Memory B cell (primary cell): ENCODE data around the gene KNL1.

Source experiments
- ATAC-seq: fragments of 150-1000 bp; cut with Tn5 transposase; 2 replicates; pipeline ENCODE4 v1.10.0; 2021; ENCODE audit warnings: low read depth, mild to moderate bottlenecking, moderate library complexity
- DNase-seq, 2 donors: peaks; one replicate each; pipeline ENCODE4 v3.0.0; 2022; ENCODE audit warnings: low spot score in 2 of 2
- H3K27ac Mint-ChIP-seq: one replicate; pipeline ENCODE4 v1.8.0; 2022; ENCODE audit warnings: mild to moderate bottlenecking, moderate library complexity, mixed read lengths
- H3K27me3 Mint-ChIP-seq: one replicate; pipeline ENCODE4 v1.8.0; 2022; ENCODE audit warnings: mixed read lengths
- H3K36me3 Mint-ChIP-seq: one replicate; pipeline ENCODE4 v1.8.0; 2022; ENCODE audit warnings: mild to moderate bottlenecking, mixed read lengths
- H3K4me1 Mint-ChIP-seq: one replicate; pipeline ENCODE4 v1.8.0; 2022; ENCODE audit warnings: mixed read lengths
- H3K4me3 Mint-ChIP-seq: one replicate; pipeline ENCODE4 v1.8.0; 2022; ENCODE audit warnings: mild to moderate bottlenecking, moderate library complexity, mixed read lengths
- H3K9me3 Mint-ChIP-seq: one replicate; pipeline ENCODE4 v1.8.0; 2022; ENCODE audit warnings: mixed read lengths

Gene KNL1

DNA sequence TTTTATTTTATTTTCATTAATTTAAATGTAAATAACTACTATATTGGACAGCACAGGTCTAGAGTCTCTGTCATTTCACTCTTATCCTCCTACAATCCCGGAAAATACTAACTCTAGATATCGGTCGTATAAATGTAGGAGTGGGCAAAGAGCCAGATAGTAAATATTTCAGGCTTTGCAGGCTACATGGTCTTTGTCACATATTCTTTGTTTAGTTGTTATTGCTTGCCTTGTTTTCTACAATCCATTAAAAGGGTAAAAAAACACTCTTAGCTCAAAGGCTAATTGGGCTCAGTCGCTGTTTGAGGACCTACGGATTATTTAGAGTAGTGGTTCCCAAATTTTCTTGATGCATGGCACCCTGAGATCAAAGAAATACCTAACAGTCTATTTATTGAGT, 1.7 kb downstream of the KNL1 start:
- H3K36me3 Mint-ChIP-seq: no peaks in the 10 kb centered on the region

DNA sequence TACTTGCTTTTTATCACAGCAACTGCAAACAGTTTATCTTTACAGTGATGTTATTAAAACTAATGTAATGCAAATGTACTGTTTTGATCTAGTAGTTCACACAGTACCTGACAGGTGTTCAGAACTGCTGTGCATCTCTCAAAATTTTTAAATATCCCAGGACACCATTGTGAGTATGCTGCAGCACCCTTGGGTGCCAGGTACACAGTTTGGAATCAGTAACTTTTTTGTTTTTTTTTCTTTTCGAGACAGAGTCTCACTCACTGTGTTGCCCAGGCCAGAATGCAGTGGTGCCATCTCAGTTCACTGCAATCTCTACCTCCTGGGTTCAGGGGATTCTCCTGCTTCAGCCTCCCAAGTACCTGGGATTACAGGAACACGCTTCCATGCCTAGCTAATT, 3.0 kb downstream of the KNL1 start:
- no peak overlapping the region for H3K4me3 Mint-ChIP-seq

More for the DNA sequence above, 1.7 kb downstream of the KNL1 start:
- H3K9me3 Mint-ChIP-seq: no peaks in the 10 kb centered on the region
- no peak for DNase-seq
- ATAC-seq: no peak
- H3K4me1 Mint-ChIP-seq: peaks cover 9% of the 10 kb centered on the region
- no peak overlapping the region for H3K27ac Mint-ChIP-seq
- H3K4me3 Mint-ChIP-seq: no peak overlapping the region
- peaks cover 2% of the 10 kb centered on the region for H3K27me3 Mint-ChIP-seq

DNA sequence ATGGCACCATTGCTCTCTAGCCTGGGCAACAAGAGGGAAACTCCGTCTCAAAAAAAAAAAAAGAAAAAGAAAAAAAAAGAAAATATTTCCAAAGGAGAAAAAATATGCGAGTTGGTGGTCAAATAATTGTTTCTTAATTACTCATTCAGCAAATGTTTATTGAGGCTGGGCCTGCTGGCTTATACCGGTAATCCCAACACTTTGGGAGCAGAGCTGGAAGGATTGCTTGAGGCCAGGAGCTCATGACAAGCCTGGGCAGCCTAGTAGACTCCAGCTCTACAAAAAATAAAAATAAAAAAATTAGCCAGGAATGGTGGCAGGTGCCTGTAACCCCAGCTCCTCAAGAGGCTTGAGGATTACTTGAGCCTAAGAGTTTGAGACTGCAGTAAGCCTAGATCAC, 4.1 kb downstream of the KNL1 start:
- Mint-ChIP-seq H3K36me3 (no peaks in the 10 kb centered on the region), H3K9me3 (no peaks in the 10 kb centered on the region), H3K4me3 (no peak overlapping the region), H3K27me3 (peaks cover 2% of the 10 kb centered on the region), H3K4me1 (peaks cover 7% of the 10 kb centered on the region), H3K27ac (no peak overlapping the region)
- DNase-seq (no peak), ATAC-seq (no peak)

More for the DNA sequence above, 3.0 kb downstream of the KNL1 start:
- Mint-ChIP-seq H3K36me3 (no peaks in the 10 kb centered on the region), H3K4me1 (peaks cover 9% of the 10 kb centered on the region), H3K27me3 (peaks cover 2% of the 10 kb centered on the region), H3K27ac (no peak overlapping the region), H3K9me3 (no peaks in the 10 kb centered on the region)
- no peak for DNase-seq
- ATAC-seq: no peak

DNA sequence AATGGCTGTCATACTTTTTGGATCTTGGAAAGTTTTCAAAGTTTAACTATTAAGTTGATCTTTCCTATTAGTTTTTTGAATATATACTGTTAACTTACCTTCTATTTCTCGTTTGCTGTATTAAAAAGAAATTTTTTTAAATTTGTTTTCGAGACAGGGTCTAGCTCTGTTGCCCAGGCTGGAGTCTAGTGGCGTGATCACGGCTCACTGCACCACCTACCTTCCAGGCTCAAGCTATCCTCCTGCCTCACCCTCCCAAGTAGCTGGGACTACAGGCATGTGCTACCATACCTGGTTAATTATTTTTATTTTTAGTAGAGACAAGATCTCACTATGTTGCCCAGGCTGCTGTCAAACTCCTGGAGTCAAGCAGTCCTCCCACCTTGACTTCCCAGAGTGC, 4.6 kb downstream of the KNL1 start:
- Mint-ChIP-seq H3K27me3 (peaks cover 2% of the 10 kb centered on the region), H3K4me1 (peaks cover 7% of the 10 kb centered on the region), H3K36me3 (no peaks in the 10 kb centered on the region), H3K27ac (no peak overlapping the region), H3K9me3 (no peaks in the 10 kb centered on the region), H3K4me3 (no peak overlapping the region)
- ATAC-seq: no peak
- no peak for DNase-seq

DNA sequence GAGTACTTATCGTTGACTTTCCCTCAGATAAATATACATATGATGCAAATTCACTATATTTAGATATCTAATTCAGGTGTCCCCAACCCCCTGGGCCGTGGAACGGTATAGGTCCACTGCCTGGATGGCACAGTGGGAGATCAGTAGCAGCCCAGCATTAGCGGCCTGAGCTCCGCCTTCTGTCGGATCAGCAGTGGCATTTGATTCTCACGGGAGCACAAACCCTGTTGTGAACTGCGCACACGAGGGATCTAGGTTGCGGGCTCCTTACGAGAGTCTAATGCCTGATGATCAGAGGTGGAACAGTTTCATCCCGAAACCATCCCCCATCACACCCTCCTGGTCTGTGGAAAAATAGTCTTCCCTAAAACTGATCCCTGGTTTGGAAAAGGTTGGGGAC, 6.9 kb downstream of the KNL1 start:
- ATAC-seq (no peak), DNase-seq (no peak)
- H3K4me1 Mint-ChIP-seq: no peaks in the 10 kb centered on the region
- H3K9me3 Mint-ChIP-seq: no peaks in the 10 kb centered on the region
- H3K4me3 Mint-ChIP-seq: no peak overlapping the region
- no peaks in the 10 kb centered on the region for H3K27me3 Mint-ChIP-seq
- no peak overlapping the region for H3K27ac Mint-ChIP-seq
- H3K36me3 Mint-ChIP-seq: no peaks in the 10 kb centered on the region

DNA sequence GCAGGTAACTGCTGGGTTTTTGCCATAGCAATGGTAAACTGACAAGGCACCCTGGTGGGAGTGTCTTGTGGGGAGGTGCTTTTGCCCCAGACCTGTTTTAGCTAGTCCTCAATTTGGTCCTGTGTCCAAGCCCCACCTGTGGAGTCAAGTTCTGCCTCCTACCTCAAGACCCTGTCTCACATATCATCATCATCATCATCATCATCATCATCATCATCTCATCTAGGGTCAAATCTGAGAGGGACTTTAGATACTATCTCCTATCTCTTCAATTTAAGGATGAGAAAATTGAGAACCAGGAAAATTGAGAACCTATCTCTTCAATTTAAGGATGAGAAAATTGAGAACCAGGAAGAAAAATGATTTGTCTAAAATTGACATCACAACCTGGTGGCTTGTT, 9.9 kb downstream of the KNL1 start:
- DNase-seq: no peak
- Mint-ChIP-seq H3K4me1 (no peaks in the 10 kb centered on the region), H3K27me3 (no peaks in the 10 kb centered on the region), H3K36me3 (peaks cover 2% of the 10 kb centered on the region), H3K27ac (no peak overlapping the region), H3K4me3 (no peak overlapping the region), H3K9me3 (no peaks in the 10 kb centered on the region)
- no peak for ATAC-seq

DNA sequence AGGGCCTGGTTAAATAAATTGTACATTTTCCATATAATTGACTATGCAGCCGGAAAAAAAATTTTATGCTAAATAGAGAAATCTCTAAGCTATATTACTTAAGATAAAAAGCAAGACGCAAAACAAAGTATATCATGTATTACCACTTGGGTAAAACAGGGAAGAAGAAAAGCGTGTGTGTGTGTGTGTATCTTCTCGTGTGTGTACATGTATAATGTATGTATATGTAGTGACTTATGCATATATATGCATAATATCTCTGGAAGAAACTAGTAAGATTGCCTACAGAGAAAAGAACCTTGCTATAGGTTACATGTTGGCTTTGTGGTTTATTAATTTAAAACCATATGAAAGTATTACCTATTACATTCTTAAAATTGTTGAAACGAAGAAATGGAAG, 19.0 kb downstream of the KNL1 start:
- Mint-ChIP-seq H3K27ac (no peak overlapping the region), H3K9me3 (no peaks in the 10 kb centered on the region), H3K36me3 (no peaks in the 10 kb centered on the region), H3K4me1 (peaks cover 2% of the 10 kb centered on the region), H3K4me3 (no peak overlapping the region), H3K27me3 (no peaks in the 10 kb centered on the region)
- ATAC-seq (no peak), DNase-seq (no peak)

DNA sequence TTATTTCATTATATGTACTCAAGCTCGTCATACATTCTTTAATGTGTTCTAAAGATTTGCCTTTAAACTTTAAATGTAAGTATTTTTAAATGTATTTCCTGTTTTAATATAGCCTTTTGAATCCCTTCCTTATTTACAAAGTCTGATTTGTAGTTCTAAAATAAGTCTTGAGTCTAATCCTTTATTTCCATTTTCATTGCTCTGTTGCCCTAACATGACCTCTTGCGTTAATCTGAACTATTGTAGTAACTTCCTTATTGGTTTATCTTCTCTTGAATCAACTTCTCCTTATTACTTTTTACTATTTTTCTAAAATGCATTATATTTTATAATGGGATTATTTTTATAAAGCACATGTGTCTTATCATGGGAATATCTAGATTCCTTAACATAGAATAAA, 24.0 kb downstream of the KNL1 start:
- H3K27me3 Mint-ChIP-seq: no peaks in the 10 kb centered on the region
- H3K36me3 Mint-ChIP-seq: no peaks in the 10 kb centered on the region
- H3K4me1 Mint-ChIP-seq: peaks cover 4% of the 10 kb centered on the region
- no peak overlapping the region for H3K27ac Mint-ChIP-seq
- no peak overlapping the region for H3K4me3 Mint-ChIP-seq
- DNase-seq: no peak
- no peaks in the 10 kb centered on the region for H3K9me3 Mint-ChIP-seq
- no peak for ATAC-seq

DNA sequence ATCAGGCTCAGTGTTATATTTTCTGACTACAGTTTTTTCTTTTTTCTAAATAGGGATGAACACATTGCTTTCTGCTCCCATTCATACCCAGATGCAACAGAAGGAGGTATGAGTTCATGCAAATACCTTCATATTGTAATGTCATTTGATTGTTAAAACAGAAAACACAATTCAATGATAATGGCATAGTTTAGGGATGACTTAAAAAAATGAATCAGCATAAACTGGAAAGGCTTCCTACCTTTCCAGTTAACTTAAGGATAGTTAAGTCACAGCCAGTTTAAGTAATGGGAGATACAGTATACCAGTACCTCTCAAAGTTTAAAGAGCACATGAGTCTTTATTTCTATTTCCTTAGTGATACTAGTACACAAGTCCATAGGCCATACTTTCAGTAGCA, 24.9 kb downstream of the KNL1 start:
- H3K36me3 Mint-ChIP-seq: no peaks in the 10 kb centered on the region
- no peak overlapping the region for H3K4me3 Mint-ChIP-seq
- no peak overlapping the region for H3K27ac Mint-ChIP-seq
- DNase-seq: no peak
- H3K4me1 Mint-ChIP-seq: peaks cover 4% of the 10 kb centered on the region
- no peaks in the 10 kb centered on the region for H3K27me3 Mint-ChIP-seq
- no peaks in the 10 kb centered on the region for H3K9me3 Mint-ChIP-seq
- no peak for ATAC-seq

DNA sequence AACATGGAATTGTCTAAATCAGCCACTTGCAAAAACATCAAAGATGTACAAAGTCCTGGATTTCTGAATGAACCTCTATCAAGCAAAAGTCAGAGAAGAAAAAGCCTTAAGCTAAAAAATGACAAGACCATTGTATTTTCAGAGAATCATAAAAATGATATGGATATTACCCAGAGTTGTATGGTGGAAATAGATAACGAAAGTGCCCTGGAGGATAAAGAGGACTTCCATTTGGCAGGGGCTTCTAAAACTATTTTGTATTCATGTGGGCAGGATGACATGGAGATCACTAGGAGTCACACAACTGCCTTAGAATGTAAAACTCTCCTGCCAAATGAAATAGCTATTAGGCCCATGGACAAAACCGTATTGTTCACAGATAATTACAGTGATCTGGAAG, 29.3 kb downstream of the KNL1 start:
- H3K27me3 Mint-ChIP-seq: no peaks in the 10 kb centered on the region
- H3K9me3 Mint-ChIP-seq: no peaks in the 10 kb centered on the region
- ATAC-seq (no peak), DNase-seq (no peak)
- no peak overlapping the region for H3K27ac Mint-ChIP-seq
- no peaks in the 10 kb centered on the region for H3K4me1 Mint-ChIP-seq
- no peaks in the 10 kb centered on the region for H3K36me3 Mint-ChIP-seq
- no peak overlapping the region for H3K4me3 Mint-ChIP-seq

DNA sequence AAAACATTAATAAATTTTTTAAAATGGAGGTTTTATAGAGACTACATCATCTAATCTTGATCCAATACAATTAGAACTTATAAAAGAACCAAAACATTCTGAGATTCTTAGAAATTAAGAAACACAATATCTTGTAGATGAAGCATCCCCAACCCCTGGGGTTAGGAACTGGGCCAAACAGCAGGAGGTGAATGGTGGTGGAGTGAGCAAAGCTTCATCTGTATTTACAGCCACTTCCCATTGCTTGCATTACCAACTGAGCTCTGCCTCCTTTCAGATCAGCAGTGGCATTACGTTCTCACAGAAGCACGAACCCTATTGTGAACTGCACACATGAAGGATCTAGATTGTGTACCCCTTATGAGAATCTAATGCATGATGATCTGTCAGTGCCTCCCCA, 36.3 kb downstream of the KNL1 start:
- no peaks in the 10 kb centered on the region for H3K4me1 Mint-ChIP-seq
- H3K4me3 Mint-ChIP-seq: no peak overlapping the region
- DNase-seq (no peak), ATAC-seq (no peak)
- H3K27ac Mint-ChIP-seq: no peak overlapping the region
- no peaks in the 10 kb centered on the region for H3K27me3 Mint-ChIP-seq
- H3K36me3 Mint-ChIP-seq: no peaks in the 10 kb centered on the region
- no peaks in the 10 kb centered on the region for H3K9me3 Mint-ChIP-seq

DNA sequence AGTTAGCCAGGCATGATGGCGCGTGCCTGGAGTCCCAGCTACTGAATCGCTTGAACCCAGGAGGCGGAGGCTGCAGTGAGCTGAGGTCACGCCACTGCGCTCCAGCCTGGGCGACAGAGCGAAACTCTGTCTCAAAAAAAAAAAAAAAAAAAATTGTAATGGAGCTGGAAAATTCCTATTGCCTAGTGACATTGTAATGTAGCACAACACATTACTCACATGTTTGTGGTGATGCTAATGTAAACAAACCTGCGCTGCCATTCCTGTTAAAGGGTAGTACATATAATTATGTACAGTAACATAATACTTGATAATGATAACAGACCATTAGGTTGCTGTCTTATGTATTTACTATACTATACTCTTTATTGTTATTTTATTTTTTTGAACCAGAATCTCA, 39.1 kb downstream of the KNL1 start:
- no peaks in the 10 kb centered on the region for H3K9me3 Mint-ChIP-seq
- DNase-seq: no peak
- ATAC-seq: no peak
- no peaks in the 10 kb centered on the region for H3K36me3 Mint-ChIP-seq
- no peaks in the 10 kb centered on the region for H3K4me1 Mint-ChIP-seq
- no peaks in the 10 kb centered on the region for H3K27me3 Mint-ChIP-seq
- H3K27ac Mint-ChIP-seq: no peak overlapping the region
- no peak overlapping the region for H3K4me3 Mint-ChIP-seq

DNA sequence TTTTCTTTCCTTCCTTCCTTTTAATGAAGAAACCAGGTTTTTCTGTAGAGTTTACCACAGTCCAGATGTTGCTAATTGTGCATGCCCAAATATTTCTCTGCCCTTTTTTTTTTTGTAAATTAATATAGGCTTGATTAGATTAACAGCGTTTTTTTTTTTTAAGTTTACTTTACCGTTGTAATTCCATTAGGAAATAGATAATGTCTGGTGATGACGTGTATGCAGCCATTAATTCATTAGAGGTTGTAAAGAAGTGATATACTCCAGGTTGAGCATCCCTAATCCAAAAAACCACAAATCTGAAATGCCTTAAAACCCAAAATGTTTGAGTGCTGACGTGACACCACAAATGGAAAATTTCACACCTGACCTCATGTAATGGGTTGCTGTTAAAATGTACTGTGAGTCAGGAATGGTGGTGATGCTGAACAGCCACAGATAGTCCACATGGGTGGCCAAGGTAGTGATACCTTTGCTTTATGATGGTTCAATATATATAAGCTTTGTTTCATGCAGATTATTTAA, 43.2 kb downstream of the KNL1 start:
- H3K4me1 Mint-ChIP-seq: no peaks in the 10 kb centered on the region
- no peaks in the 10 kb centered on the region for H3K27me3 Mint-ChIP-seq
- H3K4me3 Mint-ChIP-seq: no peak overlapping the region
- no peak overlapping the region for H3K27ac Mint-ChIP-seq
- H3K9me3 Mint-ChIP-seq: no peaks in the 10 kb centered on the region
- DNase-seq: no peak
- ATAC-seq: no peak
- no peaks in the 10 kb centered on the region for H3K36me3 Mint-ChIP-seq

DNA sequence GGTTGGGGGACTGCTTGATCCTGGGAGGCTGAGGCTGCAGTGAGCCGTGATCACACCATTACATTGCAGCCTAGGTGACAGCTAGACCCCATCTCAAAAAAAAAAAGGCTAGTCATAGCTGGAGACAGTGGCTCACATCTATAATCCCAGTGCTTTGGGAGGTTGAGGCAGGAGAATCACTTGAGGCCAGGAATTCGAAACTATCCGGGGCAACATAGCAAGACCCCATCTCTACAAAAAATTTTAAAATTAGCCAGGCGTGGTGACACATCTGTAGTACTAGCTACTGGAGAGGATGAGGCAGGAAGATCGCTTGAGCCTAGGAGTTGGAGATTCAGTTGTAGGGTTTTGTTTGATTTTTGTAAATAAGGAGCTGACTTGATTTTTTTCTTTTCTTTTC, 45.6 kb downstream of the KNL1 start:
- H3K27ac Mint-ChIP-seq: no peak overlapping the region
- no peak overlapping the region for H3K4me3 Mint-ChIP-seq
- no peaks in the 10 kb centered on the region for H3K9me3 Mint-ChIP-seq
- H3K4me1 Mint-ChIP-seq: no peaks in the 10 kb centered on the region
- DNase-seq: no peak
- H3K36me3 Mint-ChIP-seq: no peaks in the 10 kb centered on the region
- H3K27me3 Mint-ChIP-seq: no peaks in the 10 kb centered on the region
- no peak for ATAC-seq

DNA sequence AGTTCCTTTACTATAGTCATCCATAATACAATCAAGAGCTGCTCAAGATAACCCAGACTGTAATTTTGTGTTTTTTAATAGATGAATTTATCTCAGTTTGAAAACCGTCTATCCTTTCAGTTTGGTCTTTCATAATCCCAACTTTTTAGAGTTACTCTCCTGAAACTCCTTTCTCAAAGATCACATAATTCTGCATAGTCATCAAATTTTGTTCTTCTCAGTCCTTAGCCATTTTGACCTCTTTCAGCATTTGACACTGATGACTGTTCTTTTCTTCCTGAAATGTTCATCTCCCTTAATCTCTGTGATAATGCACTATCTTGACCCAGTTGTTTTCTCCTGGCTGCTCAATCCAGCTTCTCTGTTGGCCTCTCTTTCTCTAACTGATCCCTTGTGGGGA, 53.5 kb downstream of the KNL1 start:
- Mint-ChIP-seq H3K27me3 (no peaks in the 10 kb centered on the region), H3K4me3 (no peak overlapping the region), H3K4me1 (peaks cover 4% of the 10 kb centered on the region), H3K27ac (no peak overlapping the region), H3K9me3 (no peaks in the 10 kb centered on the region), H3K36me3 (no peaks in the 10 kb centered on the region)
- no peak for DNase-seq
- ATAC-seq: no peak

DNA sequence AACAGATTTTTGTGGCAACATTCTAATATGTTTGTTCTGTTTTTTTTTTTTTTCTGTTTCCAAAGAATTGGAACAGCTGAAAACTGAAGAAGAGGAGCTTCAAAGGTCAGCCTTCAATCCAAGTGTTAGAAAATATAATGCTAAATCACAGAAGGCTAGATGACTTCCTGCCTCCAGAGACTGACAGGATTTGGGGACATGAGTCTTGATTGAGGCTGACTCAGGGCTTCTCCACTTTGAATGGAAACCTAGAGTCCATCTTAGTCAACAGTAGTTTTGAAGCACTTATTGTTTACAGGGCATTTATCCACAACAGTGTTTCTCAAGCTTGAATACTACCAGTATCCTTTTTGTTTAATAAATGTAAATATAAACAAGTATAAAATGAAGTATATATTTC, 56.4 kb downstream of the KNL1 start:
- ATAC-seq: no peak
- Mint-ChIP-seq H3K27ac (no peak overlapping the region), H3K4me1 (peaks cover 4% of the 10 kb centered on the region), H3K4me3 (no peak overlapping the region), H3K27me3 (no peaks in the 10 kb centered on the region), H3K36me3 (no peaks in the 10 kb centered on the region), H3K9me3 (no peaks in the 10 kb centered on the region)
- DNase-seq: no peak
